HepG2 (cell line): Measurements from ENCODE around the gene ATM. TPM values are rescaled to one million over a fixed set of nuclear protein-coding genes. Genes with fewer than 3 reads are reported as not detected.

ENCODE experiments used
- ASH2L ChIP-seq: fragments of 300-600, 200-600 bp; sonication (generic); IDR thresholded peaks from 2 replicates; pipeline ENCODE4 v1.7.0; 2017; ENCODE audit warnings: low read depth, mild to moderate bottlenecking, moderate library complexity, mixed read lengths, low read length; ENCODE audit not compliant: insufficient read length
- PCBP2 ChIP-seq: fragments of 200-400 bp; formaldehyde crosslinking; optimal IDR thresholded peaks from 2 replicates; pipeline ENCODE3; 2018; ENCODE audit warnings: low read length, low read depth; ENCODE audit not compliant: poor library complexity, severe bottlenecking
- TOE1 ChIP-seq: sonication (generic); formaldehyde crosslinking; IDR thresholded peaks from 2 replicates; pipeline ENCODE4 v1.4.0; 2020; ENCODE audit warnings: mild to moderate bottlenecking, missing genetic modification reagents
- ZEB1 ChIP-seq: IDR thresholded peaks from 2 replicates; pipeline ENCODE4 v1.6.1; 2012; ENCODE audit warnings: mild to moderate bottlenecking, low read depth, inconsistent platforms; ENCODE audit not compliant: insufficient replicate concordance
- ZNF709 ChIP-seq: sonication (generic); formaldehyde crosslinking; IDR thresholded peaks from 2 replicates; pipeline ENCODE4 v1.5.0; 2020; ENCODE audit warnings: mild to moderate bottlenecking, missing genetic modification reagents
- polyA plus RNA-seq, 8 experiments: library from polyadenylated mRNA; depleted of rRNA in 3 of 8; stranded (reverse) in 7 of 8; unstranded in 1 of 8; fragments of >200 nt; fragmentation: Illumina TruSeq in 4 of 8; extraction: Trizol in 4 of 8; gene quantifications; 2 replicates each; pipeline versions ENCODE4 v1.2.1 to v1.2.3, GENCODE V29; 2011 to 2016; ENCODE audit warnings: low read depth in 4 of 8, missing spikeins in 1 of 8, mixed read lengths in 1 of 8; ENCODE audit not compliant: insufficient read depth in 1 of 8
- total RNA-seq, 5 experiments: library from RNA; depleted of rRNA; stranded (reverse); fragments of >200 nt; fragmentation: Illumina TruSeq; extraction: Trizol; gene quantifications; 2 replicates each; pipeline ENCODE4 v1.2.3, GENCODE V29; 2016; ENCODE audit warnings: low read depth in 1 of 5
- TF ChIP-seq, protein P1 (sequence below): sonication (generic); formaldehyde crosslinking; IDR thresholded peaks from 2 replicates; pipeline ENCODE4 v1.4.0; 2020; ENCODE audit warnings: missing genetic modification reagents, borderline replicate concordance
- TF ChIP-seq, protein P2 (sequence below): sonication (generic); formaldehyde crosslinking; IDR thresholded peaks from 2 replicates; pipeline ENCODE4 v1.4.0; 2020; ENCODE audit warnings: missing genetic modification reagents, borderline replicate concordance
- TF ChIP-seq, protein P3 (sequence below): sonication (generic); formaldehyde crosslinking; IDR thresholded peaks from 2 replicates; pipeline ENCODE4 v1.8.0; 2022; ENCODE audit warnings: missing genetic modification reagents, mild to moderate bottlenecking, moderate library complexity, borderline replicate concordance
- TF ChIP-seq, protein P4 (sequence below): sonication (generic); formaldehyde crosslinking; IDR thresholded peaks from 2 replicates; pipeline ENCODE4 v1.5.0; 2020; ENCODE audit warnings: mild to moderate bottlenecking, missing genetic modification reagents, borderline replicate concordance

ATM gene
- total and polyA plus RNA-seq, 2 of the 13 experiments (the other 11 are each of a cell fraction or from before 2014, with no cell fraction given): 40.0 to 71.6 TPM

DNA sequence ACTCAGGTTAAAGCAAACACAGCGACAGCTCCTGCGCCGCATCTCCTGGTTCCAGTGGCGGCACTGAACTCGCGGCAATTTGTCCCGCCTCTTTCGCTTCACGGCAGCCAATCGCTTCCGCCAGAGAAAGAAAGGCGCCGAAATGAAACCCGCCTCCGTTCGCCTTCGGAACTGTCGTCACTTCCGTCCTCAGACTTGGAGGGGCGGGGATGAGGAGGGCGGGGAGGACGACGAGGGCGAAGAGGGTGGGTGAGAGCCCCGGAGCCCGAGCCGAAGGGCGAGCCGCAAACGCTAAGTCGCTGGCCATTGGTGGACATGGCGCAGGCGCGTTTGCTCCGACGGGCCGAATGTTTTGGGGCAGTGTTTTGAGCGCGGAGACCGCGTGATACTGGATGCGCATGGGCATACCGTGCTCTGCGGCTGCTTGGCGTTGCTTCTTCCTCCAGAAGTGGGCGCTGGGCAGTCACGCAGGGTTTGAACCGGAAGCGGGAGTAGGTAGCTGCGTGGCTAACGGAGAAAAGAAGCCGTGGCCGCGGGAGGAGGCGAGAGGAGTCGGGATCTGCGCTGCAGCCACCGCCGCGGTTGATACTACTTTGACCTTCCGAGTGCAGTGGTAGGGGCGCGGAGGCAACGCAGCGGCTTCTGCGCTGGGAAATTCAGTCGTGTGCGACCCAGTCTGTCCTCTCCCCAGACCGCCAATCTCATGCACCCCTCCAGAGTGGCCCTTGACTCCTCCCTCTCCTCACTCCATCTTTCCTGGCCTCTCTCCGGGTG lies at the start of gene ATM, which contains the start of gene NPAT (continued):
- TF ChIP-seq, protein P1, sequence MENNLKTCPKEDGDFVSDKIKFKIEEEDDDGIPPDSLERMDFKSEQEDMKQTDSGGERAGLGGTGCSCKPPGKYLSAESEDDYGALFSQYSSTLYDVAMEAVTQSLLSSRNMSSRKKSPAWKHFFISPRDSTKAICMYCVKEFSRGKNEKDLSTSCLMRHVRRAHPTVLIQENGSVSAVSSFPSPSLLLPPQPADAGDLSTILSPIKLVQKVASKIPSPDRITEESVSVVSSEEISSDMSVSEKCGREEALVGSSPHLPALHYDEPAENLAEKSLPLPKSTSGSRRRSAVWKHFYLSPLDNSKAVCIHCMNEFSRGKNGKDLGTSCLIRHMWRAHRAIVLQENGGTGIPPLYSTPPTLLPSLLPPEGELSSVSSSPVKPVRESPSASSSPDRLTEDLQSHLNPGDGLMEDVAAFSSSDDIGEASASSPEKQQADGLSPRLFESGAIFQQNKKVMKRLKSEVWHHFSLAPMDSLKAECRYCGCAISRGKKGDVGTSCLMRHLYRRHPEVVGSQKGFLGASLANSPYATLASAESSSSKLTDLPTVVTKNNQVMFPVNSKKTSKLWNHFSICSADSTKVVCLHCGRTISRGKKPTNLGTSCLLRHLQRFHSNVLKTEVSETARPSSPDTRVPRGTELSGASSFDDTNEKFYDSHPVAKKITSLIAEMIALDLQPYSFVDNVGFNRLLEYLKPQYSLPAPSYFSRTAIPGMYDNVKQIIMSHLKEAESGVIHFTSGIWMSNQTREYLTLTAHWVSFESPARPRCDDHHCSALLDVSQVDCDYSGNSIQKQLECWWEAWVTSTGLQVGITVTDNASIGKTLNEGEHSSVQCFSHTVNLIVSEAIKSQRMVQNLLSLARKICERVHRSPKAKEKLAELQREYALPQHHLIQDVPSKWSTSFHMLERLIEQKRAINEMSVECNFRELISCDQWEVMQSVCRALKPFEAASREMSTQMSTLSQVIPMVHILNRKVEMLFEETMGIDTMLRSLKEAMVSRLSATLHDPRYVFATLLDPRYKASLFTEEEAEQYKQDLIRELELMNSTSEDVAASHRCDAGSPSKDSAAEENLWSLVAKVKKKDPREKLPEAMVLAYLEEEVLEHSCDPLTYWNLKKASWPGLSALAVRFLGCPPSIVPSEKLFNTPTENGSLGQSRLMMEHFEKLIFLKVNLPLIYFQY (CRISPR knock-in tag): peak; percentile 28; the same call in 1 of the 2 replicates
- TF ChIP-seq TOE1 (0 out of 2 replicates have a peak, but pooled peaks have one; percentile 32), PCBP2 (no peak), ZEB1 (peak; percentile 32), ASH2L (peak; percentile 85), ZNF709 (CRISPR knock-in tag) (0 out of 2 replicates have a peak, but pooled peaks have one; percentile 43)
- TF ChIP-seq, protein P2, sequence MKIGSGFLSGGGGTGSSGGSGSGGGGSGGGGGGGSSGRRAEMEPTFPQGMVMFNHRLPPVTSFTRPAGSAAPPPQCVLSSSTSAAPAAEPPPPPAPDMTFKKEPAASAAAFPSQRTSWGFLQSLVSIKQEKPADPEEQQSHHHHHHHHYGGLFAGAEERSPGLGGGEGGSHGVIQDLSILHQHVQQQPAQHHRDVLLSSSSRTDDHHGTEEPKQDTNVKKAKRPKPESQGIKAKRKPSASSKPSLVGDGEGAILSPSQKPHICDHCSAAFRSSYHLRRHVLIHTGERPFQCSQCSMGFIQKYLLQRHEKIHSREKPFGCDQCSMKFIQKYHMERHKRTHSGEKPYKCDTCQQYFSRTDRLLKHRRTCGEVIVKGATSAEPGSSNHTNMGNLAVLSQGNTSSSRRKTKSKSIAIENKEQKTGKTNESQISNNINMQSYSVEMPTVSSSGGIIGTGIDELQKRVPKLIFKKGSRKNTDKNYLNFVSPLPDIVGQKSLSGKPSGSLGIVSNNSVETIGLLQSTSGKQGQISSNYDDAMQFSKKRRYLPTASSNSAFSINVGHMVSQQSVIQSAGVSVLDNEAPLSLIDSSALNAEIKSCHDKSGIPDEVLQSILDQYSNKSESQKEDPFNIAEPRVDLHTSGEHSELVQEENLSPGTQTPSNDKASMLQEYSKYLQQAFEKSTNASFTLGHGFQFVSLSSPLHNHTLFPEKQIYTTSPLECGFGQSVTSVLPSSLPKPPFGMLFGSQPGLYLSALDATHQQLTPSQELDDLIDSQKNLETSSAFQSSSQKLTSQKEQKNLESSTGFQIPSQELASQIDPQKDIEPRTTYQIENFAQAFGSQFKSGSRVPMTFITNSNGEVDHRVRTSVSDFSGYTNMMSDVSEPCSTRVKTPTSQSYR (CRISPR knock-in tag): peak; percentile 11; the same call in 1 of the 2 replicates
- TF ChIP-seq, protein P3, sequence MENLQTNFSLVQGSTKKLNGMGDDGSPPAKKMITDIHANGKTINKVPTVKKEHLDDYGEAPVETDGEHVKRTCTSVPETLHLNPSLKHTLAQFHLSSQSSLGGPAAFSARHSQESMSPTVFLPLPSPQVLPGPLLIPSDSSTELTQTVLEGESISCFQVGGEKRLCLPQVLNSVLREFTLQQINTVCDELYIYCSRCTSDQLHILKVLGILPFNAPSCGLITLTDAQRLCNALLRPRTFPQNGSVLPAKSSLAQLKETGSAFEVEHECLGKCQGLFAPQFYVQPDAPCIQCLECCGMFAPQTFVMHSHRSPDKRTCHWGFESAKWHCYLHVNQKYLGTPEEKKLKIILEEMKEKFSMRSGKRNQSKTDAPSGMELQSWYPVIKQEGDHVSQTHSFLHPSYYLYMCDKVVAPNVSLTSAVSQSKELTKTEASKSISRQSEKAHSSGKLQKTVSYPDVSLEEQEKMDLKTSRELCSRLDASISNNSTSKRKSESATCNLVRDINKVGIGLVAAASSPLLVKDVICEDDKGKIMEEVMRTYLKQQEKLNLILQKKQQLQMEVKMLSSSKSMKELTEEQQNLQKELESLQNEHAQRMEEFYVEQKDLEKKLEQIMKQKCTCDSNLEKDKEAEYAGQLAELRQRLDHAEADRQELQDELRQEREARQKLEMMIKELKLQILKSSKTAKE (CRISPR knock-in tag): no peak
- TF ChIP-seq, protein P4, sequence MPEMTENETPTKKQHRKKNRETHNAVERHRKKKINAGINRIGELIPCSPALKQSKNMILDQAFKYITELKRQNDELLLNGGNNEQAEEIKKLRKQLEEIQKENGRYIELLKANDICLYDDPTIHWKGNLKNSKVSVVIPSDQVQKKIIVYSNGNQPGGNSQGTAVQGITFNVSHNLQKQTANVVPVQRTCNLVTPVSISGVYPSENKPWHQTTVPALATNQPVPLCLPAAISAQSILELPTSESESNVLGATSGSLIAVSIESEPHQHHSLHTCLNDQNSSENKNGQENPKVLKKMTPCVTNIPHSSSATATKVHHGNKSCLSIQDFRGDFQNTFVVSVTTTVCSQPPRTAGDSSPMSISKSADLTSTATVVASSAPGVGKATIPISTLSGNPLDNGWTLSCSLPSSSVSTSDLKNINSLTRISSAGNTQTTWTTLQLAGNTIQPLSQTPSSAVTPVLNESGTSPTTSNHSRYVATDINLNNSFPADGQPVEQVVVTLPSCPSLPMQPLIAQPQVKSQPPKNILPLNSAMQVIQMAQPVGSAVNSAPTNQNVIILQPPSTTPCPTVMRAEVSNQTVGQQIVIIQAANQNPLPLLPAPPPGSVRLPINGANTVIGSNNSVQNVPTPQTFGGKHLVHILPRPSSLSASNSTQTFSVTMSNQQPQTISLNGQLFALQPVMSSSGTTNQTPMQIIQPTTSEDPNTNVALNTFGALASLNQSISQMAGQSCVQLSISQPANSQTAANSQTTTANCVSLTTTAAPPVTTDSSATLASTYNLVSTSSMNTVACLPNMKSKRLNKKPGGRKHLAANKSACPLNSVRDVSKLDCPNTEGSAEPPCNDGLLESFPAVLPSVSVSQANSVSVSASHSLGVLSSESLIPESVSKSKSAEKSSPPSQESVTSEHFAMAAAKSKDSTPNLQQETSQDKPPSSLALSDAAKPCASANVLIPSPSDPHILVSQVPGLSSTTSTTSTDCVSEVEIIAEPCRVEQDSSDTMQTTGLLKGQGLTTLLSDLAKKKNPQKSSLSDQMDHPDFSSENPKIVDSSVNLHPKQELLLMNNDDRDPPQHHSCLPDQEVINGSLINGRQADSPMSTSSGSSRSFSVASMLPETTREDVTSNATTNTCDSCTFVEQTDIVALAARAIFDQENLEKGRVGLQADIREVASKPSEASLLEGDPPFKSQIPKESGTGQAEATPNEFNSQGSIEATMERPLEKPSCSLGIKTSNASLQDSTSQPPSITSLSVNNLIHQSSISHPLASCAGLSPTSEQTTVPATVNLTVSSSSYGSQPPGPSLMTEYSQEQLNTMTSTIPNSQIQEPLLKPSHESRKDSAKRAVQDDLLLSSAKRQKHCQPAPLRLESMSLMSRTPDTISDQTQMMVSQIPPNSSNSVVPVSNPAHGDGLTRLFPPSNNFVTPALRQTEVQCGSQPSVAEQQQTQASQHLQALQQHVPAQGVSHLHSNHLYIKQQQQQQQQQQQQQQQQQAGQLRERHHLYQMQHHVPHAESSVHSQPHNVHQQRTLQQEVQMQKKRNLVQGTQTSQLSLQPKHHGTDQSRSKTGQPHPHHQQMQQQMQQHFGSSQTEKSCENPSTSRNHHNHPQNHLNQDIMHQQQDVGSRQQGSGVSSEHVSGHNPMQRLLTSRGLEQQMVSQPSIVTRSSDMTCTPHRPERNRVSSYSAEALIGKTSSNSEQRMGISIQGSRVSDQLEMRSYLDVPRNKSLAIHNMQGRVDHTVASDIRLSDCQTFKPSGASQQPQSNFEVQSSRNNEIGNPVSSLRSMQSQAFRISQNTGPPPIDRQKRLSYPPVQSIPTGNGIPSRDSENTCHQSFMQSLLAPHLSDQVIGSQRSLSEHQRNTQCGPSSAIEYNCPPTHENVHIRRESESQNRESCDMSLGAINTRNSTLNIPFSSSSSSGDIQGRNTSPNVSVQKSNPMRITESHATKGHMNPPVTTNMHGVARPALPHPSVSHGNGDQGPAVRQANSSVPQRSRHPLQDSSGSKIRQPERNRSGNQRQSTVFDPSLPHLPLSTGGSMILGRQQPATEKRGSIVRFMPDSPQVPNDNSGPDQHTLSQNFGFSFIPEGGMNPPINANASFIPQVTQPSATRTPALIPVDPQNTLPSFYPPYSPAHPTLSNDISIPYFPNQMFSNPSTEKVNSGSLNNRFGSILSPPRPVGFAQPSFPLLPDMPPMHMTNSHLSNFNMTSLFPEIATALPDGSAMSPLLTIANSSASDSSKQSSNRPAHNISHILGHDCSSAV (CRISPR knock-in tag): peak; percentile 34; the same call in 1 of the 2 replicates
